Right ventricle myocardium inferior (tissue), 1 donor: Measurements from ENCODE around the gene EMILIN2. TPM values are rescaled to one million over a fixed set of nuclear protein-coding genes. Genes with fewer than 3 reads are reported as not detected.
A peak's percentile ranks its signal among the peaks of the same experiment; 100 is the strongest.
"Not testable (repeated sequence)": the region's sequence is repeated elsewhere in the genome, so short reads cannot be mapped to it uniquely, and the experiment has no call there.

Experiments
- ATAC-seq: fragments of 200-7000 bp; cut with Tn5 transposase; one replicate; pipeline ENCODE4 v1.9.1; 2020; ENCODE audit warnings: mild to moderate bottlenecking, moderate library complexity
- DNase-seq: peaks from one replicate; pipeline ENCODE4 v3.0.0; 2021; ENCODE audit errors: missing footprints
- intact Hi-C: fragments of 100-400 bp; cut with DNase I; formaldehyde crosslinking; loops from one replicate; pipeline ENCODE4 v1.11.0; 2022
- long read RNA-seq: library from polyadenylated mRNA; unstranded; transcript quantifications from one replicate; pipeline ENCODE4 v2.0.0, GENCODE V29; 2021
- total RNA-seq: library from RNA; stranded (reverse); fragmentation: NEBNext Ultra II Directional; extraction: Animal tissue kit (Norgen Biotek cat#: 25700); gene quantifications from one replicate; pipeline ENCODE4 v1.2.1, GENCODE V29; 2021
- donor health status: DM: no; HTN: yes; CAD: no; lungs with severe emphysema.

Gene EMILIN2
- total RNA-seq = 24.6 TPM
- long read RNA-seq, full-length matches to known transcripts = 19 of 36 reads
- long read RNA-seq, partial matches to known transcripts = 9 of 36 reads
- long read RNA-seq, other reads (novel, unspliced or antisense) = 8 of 36 reads

- intact Hi-C loops = no loop called here
- ATAC-seq (peak; percentile 35), DNase-seq (peak; percentile 95)
These were observed at the start of gene EMILIN2 for GRCh38 chr18:2846636-2847316. TSS of gene EMILIN2 (plus strand) at chr18:2847006. CDS start at chr18:2847189, 183 bp downstream.

- ATAC-seq = no peak
- DNase-seq = no peak
- intact Hi-C loops = loop anchor here (10.0 kb wide), 1 partner anchor 107 kb away; no protein-coding TSS in a partner anchor
These were observed 48.9 kb upstream of the EMILIN2 start for GRCh38 chr18:2797951-2798350.

GRCh38 chr18:2799369-2799768 is 47.4 kb upstream of the EMILIN2 start:
- no peak for DNase-seq
- intact Hi-C loops = loop anchor here (10.0 kb wide), 1 partner anchor 105 kb away; no protein-coding TSS in a partner anchor
- ATAC-seq = no peak

GRCh38 chr18:2805970-2806943 is 40.5 kb upstream of the EMILIN2 start:
- DNase-seq (no peak), ATAC-seq (no peak)
- intact Hi-C loops = no loop called here

GRCh38 chr18:2808640-2809039 is 38.2 kb upstream of the EMILIN2 start:
- DNase-seq, ATAC-seq, intact Hi-C loops: not testable (repeated sequence)

- ATAC-seq, DNase-seq, intact Hi-C loops: not testable (repeated sequence)
These were observed 37.1 kb upstream of the EMILIN2 start for GRCh38 chr18:2809666-2810183.

- intact Hi-C loops = no loop called here
- ATAC-seq (no peak), DNase-seq (no peak)
These were observed 35.4 kb upstream of the EMILIN2 start for GRCh38 chr18:2811416-2811815.

- intact Hi-C loops = no loop called here
- ATAC-seq = no peak
- no peak for DNase-seq
These were observed 31.9 kb upstream of the EMILIN2 start for GRCh38 chr18:2814928-2815327.

GRCh38 chr18:2818281-2818680 is 28.5 kb upstream of the EMILIN2 start:
- no peak for ATAC-seq
- intact Hi-C loops = no loop called here

GRCh38 chr18:2821695-2822094 is 25.1 kb upstream of the EMILIN2 start:
- DNase-seq = no peak
- ATAC-seq = no peak
- intact Hi-C loops = no loop called here

More at GRCh38 chr18:2818281-2818680, 28.5 kb upstream of the EMILIN2 start:
- DNase-seq = no peak

- ATAC-seq = no peak
- intact Hi-C loops = no loop called here
- no peak for DNase-seq
These were observed 24.4 kb upstream of the EMILIN2 start for GRCh38 chr18:2822213-2822921.

- no peak for ATAC-seq
- DNase-seq = no peak
- intact Hi-C loops = loop anchor here (1.0 kb wide), 1 partner anchor 23 kb away; no protein-coding TSS in a partner anchor
These were observed 23.6 kb upstream of the EMILIN2 start for GRCh38 chr18:2823202-2823601.

- DNase-seq (no peak), ATAC-seq (no peak)
- intact Hi-C loops = loop anchor here (1.0 kb wide), 1 partner anchor 24 kb away; no protein-coding TSS in a partner anchor
These were observed 22.8 kb upstream of the EMILIN2 start for GRCh38 chr18:2823966-2824365.

GRCh38 chr18:2824865-2825264 is 21.9 kb upstream of the EMILIN2 start:
- DNase-seq (no peak), ATAC-seq (no peak)
- intact Hi-C loops = no loop called here

GRCh38 chr18:2825613-2826175 is 21.1 kb upstream of the EMILIN2 start:
- DNase-seq (no peak), ATAC-seq (no peak)
- intact Hi-C loops = no loop called here

- intact Hi-C loops = no loop called here
- peak; percentile 78 for ATAC-seq
- peak; percentile 69 for DNase-seq
These were observed 20.2 kb upstream of the EMILIN2 start for GRCh38 chr18:2826581-2826980.

GRCh38 chr18:2827061-2827460 is 19.7 kb upstream of the EMILIN2 start:
- DNase-seq (no peak), ATAC-seq (no peak)
- intact Hi-C loops = no loop called here

- intact Hi-C loops = not testable (repeated sequence)
These were observed 10.7 kb upstream of the EMILIN2 start for GRCh38 chr18:2836118-2836517.

More at GRCh38 chr18:2836118-2836517, 10.7 kb upstream of the EMILIN2 start:
- not testable (repeated sequence) for ATAC-seq, DNase-seq
